NB4 (cell line): ENCODE measurements around the gene SLC39A13.

ENCODE experiments used
- MAX ChIP-seq: IDR thresholded peaks from 2 replicates; pipeline ENCODE4 v1.6.1; 2011; ENCODE audit warnings: low read depth, low read length
- MYC ChIP-seq: IDR thresholded peaks from 2 replicates; pipeline ENCODE4 v1.6.1; 2011; ENCODE audit warnings: low read depth, low read length
- POLR2A ChIP-seq: IDR thresholded peaks from 2 replicates; pipeline ENCODE4 v1.6.1; 2011; ENCODE audit warnings: mild to moderate bottlenecking; ENCODE audit not compliant: insufficient read length; ENCODE audit errors: extremely low read depth
- TF ChIP-seq, protein P1 (sequence below): IDR thresholded peaks from one replicate; pipeline ENCODE4 v1.5.1; 2012; ENCODE audit warnings: low read depth, low read length

GRCh38 chr11:47449541-47449940, 41.2 kb downstream of the SLC39A13 start:
- no peak for TF ChIP-seq MYC
- TF ChIP-seq, protein P1, sequence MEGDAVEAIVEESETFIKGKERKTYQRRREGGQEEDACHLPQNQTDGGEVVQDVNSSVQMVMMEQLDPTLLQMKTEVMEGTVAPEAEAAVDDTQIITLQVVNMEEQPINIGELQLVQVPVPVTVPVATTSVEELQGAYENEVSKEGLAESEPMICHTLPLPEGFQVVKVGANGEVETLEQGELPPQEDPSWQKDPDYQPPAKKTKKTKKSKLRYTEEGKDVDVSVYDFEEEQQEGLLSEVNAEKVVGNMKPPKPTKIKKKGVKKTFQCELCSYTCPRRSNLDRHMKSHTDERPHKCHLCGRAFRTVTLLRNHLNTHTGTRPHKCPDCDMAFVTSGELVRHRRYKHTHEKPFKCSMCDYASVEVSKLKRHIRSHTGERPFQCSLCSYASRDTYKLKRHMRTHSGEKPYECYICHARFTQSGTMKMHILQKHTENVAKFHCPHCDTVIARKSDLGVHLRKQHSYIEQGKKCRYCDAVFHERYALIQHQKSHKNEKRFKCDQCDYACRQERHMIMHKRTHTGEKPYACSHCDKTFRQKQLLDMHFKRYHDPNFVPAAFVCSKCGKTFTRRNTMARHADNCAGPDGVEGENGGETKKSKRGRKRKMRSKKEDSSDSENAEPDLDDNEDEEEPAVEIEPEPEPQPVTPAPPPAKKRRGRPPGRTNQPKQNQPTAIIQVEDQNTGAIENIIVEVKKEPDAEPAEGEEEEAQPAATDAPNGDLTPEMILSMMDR: no peak
- no peak for TF ChIP-seq POLR2A
- no peak for TF ChIP-seq MAX
